Inflammatory macrophage treated with lipopolysaccharide for 1 hour (primary cell): ENCODE measurements around the gene KLK14.
A peak's percentile ranks its signal among the peaks of the same experiment; 100 is the strongest.

Experiments used
- DNase-seq, 2 donors: peaks; one replicate each; pipeline ENCODE4 v3.0.0-alpha.2; 2020 to 2022

The KLK14 gene, protein sequence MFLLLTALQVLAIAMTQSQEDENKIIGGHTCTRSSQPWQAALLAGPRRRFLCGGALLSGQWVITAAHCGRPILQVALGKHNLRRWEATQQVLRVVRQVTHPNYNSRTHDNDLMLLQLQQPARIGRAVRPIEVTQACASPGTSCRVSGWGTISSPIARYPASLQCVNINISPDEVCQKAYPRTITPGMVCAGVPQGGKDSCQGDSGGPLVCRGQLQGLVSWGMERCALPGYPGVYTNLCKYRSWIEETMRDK

DNA sequence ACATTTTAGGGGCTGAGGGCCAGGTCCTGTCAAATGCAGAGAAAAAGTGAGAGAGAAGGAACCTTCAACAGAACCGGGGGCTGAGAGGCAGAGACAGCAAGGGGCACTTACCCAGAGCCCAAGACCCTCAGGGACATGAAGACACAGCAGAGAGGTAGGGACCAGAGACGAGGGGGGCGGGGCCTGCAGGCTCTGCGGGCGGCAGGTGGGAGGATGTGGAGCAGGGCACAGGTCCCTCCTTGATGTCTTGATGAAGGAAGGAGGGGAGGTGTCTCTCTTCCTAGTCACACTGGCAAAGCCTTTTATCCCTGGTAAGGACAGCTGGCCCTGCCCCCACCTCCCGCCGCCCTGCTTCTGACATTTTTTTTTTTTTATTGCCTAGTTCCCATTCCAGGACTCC lies at the start of gene KLK14:
TSS of gene KLK14 (minus strand) at position 277 of the 400 bp plus-strand sequence. CDS start at position 4, 273 bp downstream.
- no peak for DNase-seq

DNA sequence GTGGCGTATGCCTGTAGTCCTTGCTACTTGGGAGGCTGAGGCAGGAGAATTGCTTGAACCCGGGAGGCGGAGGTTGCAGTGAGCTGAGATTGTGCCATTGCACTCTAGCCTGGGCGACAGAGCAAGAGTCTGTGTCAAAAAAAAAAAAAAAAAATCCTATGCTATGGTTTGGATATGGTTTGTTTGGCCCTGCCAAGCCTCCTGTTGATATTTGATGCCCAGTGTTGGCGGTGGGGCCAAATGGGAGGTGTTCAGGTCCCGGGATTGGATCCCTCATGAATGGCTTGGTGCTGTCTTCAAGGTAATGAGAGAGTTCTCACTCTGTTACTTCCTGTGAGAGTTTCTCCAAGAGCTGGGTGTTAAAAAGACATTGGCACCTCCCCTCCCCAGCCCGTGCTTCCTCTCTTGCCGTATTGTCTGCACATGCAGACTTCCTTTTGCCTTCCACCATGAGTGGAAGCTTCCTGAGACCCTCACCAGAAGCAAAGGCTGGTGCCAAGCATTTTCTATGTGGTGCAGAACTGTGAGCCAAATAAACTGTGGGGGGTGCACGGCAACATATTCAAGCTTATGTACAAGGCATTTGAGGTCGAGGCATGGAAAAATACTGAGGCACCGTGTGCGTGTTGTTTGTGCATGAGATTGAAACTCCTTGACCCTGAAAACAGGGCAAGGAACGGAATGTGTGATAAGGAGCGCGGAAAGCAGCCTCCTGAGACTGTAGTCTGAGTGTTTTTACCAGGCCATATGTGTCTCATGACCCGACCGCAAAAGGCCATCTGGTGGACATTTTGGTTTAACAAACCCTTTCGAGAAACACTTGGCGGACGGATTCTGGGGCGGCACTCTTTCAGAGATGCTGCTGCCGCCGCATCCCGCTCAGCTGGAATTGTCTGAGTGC lies 49.3 kb upstream of the KLK14 start:
- DNase-seq, result peak in 1 of 2 donors; percentile 69

DNA sequence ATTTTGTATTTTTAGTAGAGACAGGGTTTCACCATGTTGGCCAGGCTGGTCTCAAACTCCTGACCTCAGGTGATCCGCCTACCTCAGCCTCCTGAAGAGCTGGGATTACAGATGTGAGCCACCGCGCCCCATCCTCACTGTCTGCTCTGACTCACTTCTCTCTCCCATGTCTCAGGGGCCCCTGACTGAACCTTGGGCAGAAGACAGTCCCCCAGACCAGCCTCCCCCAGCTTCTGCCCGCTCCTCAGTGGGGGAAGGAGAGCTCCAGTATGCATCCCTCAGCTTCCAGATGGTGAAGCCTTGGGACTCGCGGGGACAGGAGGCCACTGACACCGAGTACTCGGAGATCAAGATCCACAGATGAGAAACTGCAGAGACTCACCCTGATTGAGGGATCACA lies 47.0 kb upstream of the KLK14 start:
- no peak for DNase-seq

DNA sequence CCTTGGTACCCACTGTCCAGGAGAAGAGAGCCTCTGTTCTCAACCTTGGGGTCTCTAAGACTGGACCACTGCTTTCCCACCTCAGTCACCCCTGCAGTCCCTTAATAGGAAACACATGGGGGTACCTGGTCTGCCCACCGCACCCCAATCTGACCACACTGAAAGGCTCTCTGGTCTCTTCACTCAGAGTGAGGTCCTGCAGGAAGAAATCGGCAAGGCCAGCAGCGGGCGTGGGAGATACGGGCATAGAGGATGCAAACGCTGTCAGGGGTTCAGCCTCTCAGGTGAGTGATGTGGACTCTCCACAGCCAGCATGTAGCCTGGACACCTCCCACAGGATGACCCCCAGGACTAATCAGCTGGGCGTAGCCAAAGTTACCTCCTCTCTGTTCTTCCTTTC lies 45.5 kb upstream of the KLK14 start:
- DNase-seq, result no peak

DNA sequence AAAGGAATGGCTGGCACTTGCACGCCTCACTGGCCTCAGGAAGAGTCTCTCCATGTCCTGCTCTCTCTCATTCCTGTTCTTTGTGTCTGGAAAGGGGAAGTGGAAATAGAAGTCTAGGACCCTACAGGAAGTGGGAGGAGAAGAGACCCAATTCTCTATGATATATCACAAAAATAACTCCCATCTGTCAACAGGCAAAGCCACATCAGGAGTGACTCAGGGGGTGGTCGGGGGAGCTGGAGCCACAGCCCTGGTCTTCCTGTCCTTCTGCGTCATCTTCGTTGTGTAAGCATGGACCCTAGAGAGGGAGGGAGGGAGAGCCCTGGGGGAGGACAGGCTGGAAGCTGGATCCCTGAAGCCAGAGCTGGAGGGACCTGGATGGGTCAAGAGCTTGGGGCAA lies 45.1 kb upstream of the KLK14 start:
- peak; percentile 80 to 83 for DNase-seq

DNA sequence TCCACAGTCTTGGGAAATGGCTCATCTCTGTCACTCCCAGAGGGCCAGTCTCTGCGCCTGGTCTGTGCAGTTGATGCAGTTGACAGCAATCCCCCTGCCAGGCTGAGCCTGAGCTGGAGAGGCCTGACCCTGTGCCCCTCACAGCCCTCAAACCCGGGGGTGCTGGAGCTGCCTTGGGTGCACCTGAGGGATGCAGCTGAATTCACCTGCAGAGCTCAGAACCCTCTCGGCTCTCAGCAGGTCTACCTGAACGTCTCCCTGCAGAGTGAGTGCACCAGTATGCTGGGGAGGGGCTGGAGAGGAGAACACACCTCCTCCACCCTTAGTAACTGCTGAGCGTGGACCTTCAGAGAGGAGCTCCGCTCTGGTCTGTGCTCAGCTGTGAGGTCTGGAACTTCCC lies 44.3 kb upstream of the KLK14 start:
- DNase-seq, result no peak

DNA sequence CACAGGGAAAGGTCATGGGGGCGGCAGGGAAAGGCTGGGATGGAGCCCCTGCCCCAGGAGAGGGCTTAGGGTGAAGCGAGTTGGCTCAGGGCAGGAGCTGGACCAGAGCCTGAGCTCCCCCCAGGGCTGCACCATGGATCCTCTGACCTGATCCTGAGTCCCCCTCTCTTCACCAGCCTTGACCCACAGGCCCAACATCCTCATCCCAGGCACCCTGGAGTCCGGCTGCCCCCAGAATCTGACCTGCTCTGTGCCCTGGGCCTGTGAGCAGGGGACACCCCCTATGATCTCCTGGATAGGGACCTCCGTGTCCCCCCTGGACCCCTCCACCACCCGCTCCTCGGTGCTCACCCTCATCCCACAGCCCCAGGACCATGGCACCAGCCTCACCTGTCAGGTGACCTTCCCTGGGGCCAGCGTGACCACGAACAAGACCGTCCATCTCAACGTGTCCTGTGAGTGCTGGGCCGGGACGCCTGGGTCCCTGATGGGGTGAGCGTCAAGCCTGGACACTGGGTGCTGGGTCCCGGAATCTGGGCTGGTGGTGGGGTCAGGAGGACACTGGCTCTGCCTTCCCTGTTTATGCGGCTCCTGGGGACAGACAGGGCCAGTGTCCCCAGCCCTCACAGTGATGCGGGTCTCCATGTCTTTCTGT lies 42.9 kb upstream of the KLK14 start:
- DNase-seq, result no peak

DNA sequence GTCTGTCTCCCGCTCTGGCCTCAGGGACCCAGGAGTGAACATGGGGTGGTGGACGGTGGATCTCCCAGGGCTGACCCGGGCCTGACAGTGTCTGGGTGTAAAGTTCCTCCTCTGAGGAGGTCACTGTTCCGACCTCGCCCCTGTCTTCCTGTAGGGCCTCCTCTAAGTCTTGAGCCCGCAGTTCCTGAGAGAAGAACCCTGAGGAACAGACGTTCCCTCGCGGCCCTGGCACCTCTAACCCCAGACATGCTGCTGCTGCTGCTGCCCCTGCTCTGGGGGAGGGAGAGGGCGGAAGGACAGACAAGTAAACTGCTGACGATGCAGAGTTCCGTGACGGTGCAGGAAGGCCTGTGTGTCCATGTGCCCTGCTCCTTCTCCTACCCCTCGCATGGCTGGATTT lies 42.0 kb upstream of the KLK14 start, which contains the start of gene SIGLEC9:
TSS of gene SIGLEC9 (plus strand) at position 178 of the 400 bp plus-strand sequence. CDS start at position 247, 69 bp downstream.
- peak; percentile 50 to 72 for DNase-seq

DNA sequence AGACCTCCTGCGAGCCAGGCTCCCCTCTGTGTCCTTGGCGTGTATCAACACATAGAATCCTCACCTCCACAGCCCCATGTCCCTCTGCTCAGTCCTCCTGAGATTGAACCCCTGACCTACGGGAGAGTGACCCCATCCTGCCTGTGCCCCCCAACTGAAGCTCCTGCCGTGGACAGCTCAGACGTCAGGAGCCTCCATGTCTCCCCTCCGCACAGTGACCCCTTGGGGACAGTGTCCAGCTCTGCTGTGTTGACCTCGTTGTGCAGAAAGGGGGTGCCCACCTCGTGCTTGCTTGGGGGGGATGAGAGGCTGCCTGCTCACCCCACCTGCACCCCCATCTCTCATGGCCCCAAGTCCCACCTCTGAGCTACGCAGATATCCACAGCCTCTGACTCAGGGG lies 41.5 kb upstream of the KLK14 start:
- no peak for DNase-seq

DNA sequence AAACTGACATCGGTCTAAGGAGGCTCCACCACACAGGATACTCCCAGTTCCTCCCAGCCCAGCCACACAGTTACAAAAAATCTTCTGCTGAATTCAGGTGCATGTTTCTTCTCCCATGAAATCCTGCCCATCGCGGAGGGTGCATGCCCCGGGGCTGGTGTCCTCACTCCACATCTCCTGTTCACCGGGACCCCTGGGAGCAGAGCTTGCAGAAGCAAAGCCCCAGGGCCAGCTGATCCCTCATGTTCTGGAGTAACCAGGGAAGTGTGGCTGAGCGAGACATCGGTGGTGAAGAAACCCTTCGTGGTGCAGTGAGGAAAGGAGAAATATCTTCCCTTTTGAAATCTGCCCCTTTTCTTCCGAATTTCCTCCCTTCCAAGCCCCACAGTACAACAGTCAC lies 41.1 kb upstream of the KLK14 start:
- peak; percentile 42 to 65 for DNase-seq

DNA sequence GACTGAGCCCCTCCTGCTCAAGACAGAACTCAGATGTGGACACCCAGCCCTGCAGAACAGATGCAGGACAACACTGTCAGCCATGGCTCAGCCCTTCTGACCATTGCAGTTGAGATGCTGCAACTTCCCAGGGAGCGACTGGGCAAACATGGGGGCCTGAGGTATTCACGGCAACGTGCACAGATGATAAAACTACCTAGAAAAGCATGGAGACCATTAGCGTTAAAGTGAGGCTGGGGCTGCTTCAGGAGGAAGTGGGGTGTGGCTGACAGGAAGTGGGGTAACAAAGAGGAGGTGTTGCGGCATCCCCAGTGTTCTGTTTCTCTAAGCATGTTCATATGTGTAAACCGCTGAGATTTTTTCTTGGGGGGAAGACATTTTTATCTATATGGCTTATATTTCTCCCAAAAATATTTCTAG lies 40.7 kb upstream of the KLK14 start:
- peak; percentile 80 to 84 for DNase-seq

DNA sequence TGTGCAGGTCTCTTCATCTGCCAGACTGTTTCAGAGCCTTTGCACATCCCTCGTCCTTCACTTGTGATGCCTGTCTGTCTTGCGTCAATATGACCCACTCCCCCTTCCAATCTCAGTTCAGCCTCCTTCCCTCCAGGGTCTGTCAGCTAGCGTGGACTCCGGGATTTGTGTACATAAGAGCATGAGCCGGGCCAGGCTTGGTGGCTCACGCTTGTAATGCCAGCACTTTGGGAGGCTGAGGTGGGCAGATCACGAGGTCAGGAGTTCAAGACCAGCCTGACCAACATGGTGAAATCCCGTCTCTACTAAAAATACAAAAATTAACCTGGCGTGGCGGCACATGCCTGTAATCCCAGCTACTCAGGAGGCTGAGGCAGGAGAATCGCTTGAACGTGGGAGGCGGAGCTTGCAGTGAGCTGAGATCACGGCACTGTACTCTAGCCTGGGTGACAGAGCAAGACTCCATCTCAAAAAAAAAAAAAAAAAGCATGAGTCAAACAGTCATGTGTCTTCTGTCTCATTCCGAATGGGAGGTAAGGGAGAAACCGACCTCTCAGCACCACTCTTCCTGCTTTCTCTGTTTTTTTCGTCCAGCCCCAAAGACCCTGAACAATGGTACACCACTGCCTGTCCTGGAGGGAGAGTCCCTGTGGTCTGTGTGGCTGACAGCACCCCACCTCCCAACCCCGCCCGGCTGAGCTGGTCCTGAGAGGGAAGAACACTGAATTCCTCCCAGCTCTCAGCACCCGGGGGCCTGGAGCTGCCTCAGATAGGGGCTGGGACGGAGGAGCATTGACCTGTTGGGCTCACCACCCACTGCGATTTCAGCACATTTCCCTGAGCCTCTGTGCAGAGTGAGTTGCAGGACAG lies 39.7 kb upstream of the KLK14 start:
- DNase-seq, result peak; percentile 83 to 93

DNA sequence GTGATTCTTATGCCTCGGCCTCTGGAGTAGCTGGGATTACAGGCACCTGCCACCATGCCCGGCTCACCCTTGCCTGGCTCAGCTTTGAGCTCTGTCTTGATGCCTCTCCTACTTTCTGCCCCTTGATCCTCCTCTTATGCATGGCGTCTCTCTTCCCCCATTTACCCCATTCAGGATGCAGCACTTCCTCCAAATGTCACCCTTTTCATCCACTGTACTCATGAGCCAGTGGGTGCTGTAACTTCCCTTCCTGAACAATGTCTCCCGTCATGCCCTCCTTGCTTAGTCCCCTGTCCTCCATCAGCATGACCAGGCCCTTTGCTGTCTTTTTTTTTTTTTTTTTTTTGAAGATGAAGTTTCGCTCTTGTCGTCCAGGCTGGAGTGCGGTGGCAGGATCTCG lies 38.6 kb upstream of the KLK14 start:
- peak; percentile 73 to 85 for DNase-seq

DNA sequence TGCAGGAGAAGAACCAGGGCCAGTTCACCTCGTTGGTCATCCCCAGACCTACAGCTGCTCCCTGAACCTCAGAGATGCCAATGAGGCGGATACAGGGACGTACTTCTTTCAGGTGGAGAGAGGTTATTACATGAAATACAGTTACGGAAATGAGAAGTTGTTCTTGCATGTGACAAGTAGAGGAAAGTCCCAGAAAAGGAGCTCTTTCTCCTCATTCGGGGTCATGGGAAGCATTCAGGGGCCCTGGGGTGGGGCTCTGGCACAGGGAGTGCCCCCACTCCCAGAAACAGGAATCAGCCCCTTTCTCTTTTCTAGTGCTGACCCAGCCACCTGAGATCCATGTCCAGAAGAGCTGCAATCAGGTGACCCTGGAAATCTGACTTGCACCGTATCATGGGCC lies 37.5 kb upstream of the KLK14 start:
- peak; percentile 57 to 86 for DNase-seq

DNA sequence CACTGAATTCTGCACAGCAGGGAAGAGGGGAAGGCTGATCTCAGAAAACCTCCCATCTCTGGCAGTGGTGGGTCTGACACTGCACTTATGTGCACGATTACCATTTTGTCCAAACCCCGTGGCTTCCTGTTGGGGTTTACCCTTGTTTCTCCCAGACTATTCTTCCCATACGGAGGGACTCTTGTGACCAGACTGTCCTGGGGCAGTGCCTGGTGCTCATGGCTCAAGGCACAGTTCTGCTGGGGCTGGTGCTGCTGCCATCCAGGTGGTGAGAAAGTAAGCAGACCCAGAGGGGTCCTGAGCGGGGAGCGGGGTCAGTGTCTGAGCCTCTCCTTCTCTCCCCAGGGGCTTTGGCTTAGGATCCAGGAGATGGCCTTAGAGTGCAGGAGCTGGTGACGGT lies 36.9 kb upstream of the KLK14 start:
- DNase-seq, result peak; percentile 79 to 93

DNA sequence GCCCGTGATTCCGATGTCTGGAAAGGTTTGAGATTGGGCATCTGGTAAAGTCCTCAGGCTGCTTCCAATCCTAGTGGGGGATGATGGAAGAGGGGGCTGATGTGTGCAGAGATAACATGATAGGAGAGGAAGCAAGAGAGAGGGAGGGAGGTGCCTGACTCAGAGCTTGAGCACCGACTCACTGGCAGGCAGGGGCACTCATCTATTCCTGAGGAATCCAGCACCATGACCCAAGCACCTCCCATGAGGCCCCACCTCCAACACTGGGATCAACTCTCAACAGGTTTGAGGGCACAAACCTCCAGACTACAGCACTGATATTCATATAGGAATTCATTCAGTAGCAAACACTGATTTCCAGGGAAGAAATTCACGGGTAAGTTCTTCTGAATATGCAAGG lies 36.4 kb upstream of the KLK14 start:
- no peak for DNase-seq

DNA sequence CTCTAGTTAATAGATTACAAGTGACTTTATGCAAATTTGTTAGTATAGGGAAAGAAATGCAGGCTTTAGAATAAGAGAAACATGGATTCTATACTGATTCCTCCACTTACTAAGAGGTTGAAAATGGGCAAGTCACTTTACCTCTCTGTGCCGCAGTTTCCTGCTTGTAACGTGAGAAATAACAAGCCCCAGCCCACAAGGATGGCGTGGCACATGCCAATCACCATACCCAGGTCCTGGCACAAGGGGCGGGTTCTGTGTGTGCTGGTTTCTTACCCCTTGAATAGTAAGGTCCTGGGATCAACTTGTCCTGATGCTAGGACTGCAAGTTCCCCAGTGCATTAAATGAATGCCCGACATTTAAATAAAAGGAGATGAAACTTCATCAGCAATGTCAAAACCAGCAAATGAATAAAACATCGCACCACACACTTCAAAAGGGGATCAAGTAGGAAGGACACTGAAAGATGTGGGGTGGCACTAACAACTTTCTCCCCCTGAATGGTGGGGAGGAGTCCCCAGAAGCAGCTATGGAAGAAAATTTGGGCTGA lies 34.1 kb upstream of the KLK14 start:
- DNase-seq, result no peak

DNA sequence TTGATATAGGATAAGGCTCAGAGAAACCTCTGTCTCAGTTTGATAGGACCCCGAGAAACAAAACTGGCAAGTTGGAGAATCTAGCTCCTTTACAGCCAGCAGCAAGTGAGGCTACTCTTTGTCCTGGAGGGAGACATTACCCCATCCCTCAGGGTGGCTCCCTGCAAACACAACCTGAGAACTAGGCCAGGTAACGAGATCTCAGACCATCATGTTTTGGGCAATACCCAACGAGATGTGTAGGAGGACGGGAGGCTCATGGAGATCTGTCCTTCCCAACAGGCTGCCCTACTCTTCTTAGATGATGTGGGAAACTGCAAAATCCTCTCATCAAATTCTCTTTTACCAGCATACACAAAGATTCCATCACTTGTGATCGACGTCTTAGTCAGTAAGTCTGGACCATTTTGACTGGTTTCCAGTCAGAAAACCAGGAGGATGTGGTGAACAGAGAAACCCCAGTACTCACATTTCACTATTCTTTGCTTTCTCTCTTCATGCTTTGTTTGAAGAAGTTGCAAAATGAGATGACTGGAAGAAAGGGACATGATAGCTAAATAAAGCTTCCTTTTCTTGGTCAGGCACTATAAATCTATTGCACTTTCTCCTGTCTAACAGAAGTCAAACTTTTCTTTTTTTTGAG lies 31.5 kb upstream of the KLK14 start:
- DNase-seq, result peak in 1 of 2 donors; percentile 53

DNA sequence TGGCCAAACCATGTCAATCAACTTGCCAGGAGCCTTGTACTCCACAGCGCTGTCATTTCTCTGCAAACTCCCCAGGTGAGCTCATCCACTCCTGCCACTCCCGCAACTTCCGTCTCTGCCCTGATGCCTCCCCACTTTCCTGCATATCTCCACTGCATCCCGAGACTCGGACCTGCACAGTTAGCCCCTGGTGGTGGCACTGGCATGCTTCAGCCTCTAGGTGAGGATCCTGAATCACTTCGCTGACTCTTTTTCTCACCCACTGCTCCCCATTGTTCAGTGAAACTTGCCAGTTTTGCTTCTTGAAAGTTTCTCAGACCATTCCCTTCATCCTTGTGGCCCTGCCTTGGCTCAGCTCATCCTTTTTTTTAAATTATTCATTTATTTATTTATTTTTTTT lies 28.9 kb upstream of the KLK14 start:
- no peak for DNase-seq

DNA sequence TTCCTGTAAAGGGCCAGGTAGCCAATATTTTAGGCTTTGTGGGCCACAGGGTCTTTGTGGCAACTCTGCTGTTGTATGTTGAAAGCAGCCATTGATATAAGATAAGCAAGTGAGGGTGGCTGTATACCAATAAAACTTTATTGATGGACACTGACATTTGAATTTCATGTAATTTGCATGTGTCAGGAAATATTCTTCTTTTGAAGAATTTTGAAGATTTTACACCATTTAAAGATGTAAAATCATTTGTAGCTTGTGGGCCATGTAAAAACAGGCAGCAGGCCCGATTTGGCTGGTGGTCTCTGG lies 27.9 kb upstream of the KLK14 start:
- no peak for DNase-seq

DNA sequence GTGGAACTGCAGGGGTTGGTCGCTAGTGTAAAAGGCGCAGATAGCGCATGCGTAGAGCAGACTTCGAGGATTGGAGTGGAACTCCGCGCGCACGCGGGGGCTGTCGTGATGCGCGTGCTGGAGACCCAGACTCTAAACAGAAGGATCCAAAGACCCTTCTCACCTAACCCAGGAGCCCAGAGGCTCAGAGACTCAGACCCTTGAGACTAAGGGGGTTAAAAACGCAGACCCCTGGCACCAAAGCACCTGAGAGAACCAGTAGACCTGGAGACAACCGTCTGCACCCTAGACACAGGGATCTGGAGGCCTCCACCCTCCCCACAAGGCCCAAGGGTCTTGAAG lies 26.1 kb upstream of the KLK14 start:
- no peak for DNase-seq
